Right forelimb (tissue), 1 donor: ENCODE data around the gene LCE7A.

ENCODE experiments used
- DNase-seq: peaks from one replicate; pipeline ENCODE4 v3.0.0-alpha.2; 2018

The LCE7A gene

GRCh38 chr1:152880907-152881306 lies 21.1 kb downstream of the LCE7A start:
- DNase-seq, result no peak

- DNase-seq, result no peak
These were observed 24.3 kb downstream of the LCE7A start for GRCh38 chr1:152884085-152884484.

- DNase-seq, result no peak
These were observed 24.7 kb downstream of the LCE7A start for GRCh38 chr1:152884506-152884905.

GRCh38 chr1:152884966-152885624 lies 25.3 kb downstream of the LCE7A start:
- no peak for DNase-seq

GRCh38 chr1:152886085-152886484 lies 26.3 kb downstream of the LCE7A start:
- DNase-seq, result no peak

- DNase-seq, result no peak
These were observed 27.1 kb downstream of the LCE7A start for GRCh38 chr1:152886758-152887409.

GRCh38 chr1:152888126-152888525 lies 28.3 kb downstream of the LCE7A start:
- no peak for DNase-seq

GRCh38 chr1:152899027-152899426 lies 39.2 kb downstream of the LCE7A start:
- DNase-seq, result no peak

GRCh38 chr1:152899883-152900282 lies 40.1 kb downstream of the LCE7A start:
- DNase-seq, result no peak

- no peak for DNase-seq
These were observed 41.8 kb downstream of the LCE7A start for GRCh38 chr1:152901631-152902030.

- DNase-seq, result no peak
These were observed 42.8 kb downstream of the LCE7A start for GRCh38 chr1:152902636-152903035.

GRCh38 chr1:152904688-152905440 lies 45.1 kb downstream of the LCE7A start:
- DNase-seq, result no peak

- no peak for DNase-seq
These were observed 46.3 kb downstream of the LCE7A start for GRCh38 chr1:152906023-152906565.

- no peak for DNase-seq
These were observed 48.1 kb downstream of the LCE7A start, which contains the start of gene IVL for GRCh38 chr1:152907686-152908601. Gene IVL (plus strand): TSS chr1:152908546. CDS start chr1:152909798, 1,252 bp downstream.

GRCh38 chr1:152909206-152909605 lies 49.4 kb downstream of the LCE7A start:
- no peak for DNase-seq
